Loucy (cell line): ENCODE measurements around the gene PODNL1.

ENCODE experiments used
- EZH2phosphoT487 ChIP-seq: fragments of 200-600 bp; IDR thresholded peaks from 2 replicates; pipeline ENCODE4 v1.6.1; 2018; ENCODE audit warnings: antibody characterized with exemption, mild to moderate bottlenecking, moderate library complexity, borderline replicate concordance
- TF ChIP-seq, protein P1 (sequence below): fragments of 200-600 bp; sonication (generic); conservative IDR thresholded peaks from 2 replicates; pipeline ENCODE4 v1.5.1; 2014; ENCODE audit warnings: mild to moderate bottlenecking, antibody characterized with exemption, low read length

DNA sequence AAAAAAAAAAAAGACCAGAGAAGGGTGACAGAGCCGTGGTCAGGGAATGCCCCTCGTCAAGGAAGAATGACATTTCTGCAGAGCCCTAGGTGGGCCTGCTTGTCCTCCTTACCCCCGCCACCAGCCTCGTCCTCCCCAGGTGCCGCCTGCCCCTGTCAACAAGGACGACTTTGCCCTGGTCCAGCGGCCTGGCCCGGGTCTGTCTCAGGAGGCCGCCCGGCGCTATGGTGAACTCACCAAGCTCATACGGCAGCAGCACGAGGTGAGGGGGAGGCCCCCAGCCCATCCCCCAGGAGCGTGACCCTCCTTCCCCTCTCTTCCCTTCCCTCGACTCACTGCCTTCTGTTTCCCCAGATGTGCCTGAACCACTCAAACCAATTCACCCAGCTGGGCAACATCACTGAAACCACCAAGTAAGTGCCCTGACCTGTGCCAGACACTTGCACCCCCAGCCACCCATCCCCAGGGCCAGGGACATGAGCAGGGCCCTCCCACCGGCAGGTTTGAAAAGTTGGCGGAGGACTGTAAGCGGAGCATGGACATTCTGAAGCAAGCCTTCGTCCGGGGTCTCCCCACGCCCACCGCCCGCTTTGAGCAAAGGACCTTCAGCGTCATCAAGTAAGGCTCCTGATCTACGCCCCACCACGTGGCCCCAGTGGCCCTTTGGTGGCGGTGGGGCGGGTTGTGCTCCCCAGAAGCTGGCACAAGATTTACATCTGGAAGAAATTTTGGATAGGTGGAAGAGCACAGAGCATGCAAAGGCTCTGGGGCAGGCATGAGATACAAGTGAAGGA lies 14.8 kb downstream of the PODNL1 start:
- no peak for TF ChIP-seq EZH2phosphoT487
- TF ChIP-seq, protein P1, sequence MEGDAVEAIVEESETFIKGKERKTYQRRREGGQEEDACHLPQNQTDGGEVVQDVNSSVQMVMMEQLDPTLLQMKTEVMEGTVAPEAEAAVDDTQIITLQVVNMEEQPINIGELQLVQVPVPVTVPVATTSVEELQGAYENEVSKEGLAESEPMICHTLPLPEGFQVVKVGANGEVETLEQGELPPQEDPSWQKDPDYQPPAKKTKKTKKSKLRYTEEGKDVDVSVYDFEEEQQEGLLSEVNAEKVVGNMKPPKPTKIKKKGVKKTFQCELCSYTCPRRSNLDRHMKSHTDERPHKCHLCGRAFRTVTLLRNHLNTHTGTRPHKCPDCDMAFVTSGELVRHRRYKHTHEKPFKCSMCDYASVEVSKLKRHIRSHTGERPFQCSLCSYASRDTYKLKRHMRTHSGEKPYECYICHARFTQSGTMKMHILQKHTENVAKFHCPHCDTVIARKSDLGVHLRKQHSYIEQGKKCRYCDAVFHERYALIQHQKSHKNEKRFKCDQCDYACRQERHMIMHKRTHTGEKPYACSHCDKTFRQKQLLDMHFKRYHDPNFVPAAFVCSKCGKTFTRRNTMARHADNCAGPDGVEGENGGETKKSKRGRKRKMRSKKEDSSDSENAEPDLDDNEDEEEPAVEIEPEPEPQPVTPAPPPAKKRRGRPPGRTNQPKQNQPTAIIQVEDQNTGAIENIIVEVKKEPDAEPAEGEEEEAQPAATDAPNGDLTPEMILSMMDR = no peak
